Astrocyte of the spinal cord (primary cell): Measurements from ENCODE around the gene RGS12.

Experiments
- DNase-seq: peaks from one replicate; pipeline ENCODE4 v3.0.0; 2011; ENCODE audit warnings: low read depth, low spot score
- H3K4me3 ChIP-seq: 2 replicates; pipeline ENCODE4 v1.5.1; 2011; ENCODE audit warnings: low read depth, mild to moderate bottlenecking, low read length, moderate library complexity
- CTCF ChIP-seq: IDR thresholded peaks from 2 replicates; pipeline ENCODE4 v1.5.1; 2012; ENCODE audit warnings: low read depth, mild to moderate bottlenecking, low read length, inconsistent platforms
- in situ Hi-C: cut with HindIII; loops from 2 replicates; pipeline ENCODE4 v1.10.0; 2017; ENCODE audit warnings: low sequenced_read_pairs

The RGS12 gene

GRCh38 chr4:3307060-3307459, 14.2 kb downstream of the RGS12 start:
- DNase-seq = no peak
- in situ Hi-C loops = no loop called here
- H3K4me3 ChIP-seq = no peak overlapping the region
- no peak for TF ChIP-seq CTCF

DNA sequence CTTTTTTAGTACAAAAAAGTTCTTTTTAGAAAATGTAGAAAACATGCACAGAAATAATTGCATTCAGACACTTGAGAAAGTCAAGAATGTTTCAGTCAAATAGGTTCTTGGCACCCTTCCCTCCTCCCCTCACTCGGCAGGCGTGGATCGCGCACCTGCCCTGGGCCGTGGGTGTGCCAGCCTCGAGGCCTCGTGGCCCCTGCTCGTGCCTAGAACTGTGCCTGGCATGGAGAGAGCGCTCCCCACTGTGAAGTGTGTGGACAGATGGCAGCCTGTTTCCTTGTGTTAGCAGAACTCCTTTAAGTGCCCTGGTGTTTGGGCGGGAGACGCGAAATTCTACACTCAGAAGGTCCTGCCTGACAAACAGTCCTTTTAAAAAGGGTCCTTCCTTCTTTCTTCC, 14.7 kb downstream of the RGS12 start:
- no peak for DNase-seq
- no peak overlapping the region for H3K4me3 ChIP-seq
- TF ChIP-seq CTCF = no peak
- in situ Hi-C loops = no loop called here

GRCh38 chr4:3307891-3308575, 15.2 kb downstream of the RGS12 start:
- DNase-seq = no peak
- in situ Hi-C loops = no loop called here
- no peak for TF ChIP-seq CTCF
- no peak overlapping the region for H3K4me3 ChIP-seq

DNA sequence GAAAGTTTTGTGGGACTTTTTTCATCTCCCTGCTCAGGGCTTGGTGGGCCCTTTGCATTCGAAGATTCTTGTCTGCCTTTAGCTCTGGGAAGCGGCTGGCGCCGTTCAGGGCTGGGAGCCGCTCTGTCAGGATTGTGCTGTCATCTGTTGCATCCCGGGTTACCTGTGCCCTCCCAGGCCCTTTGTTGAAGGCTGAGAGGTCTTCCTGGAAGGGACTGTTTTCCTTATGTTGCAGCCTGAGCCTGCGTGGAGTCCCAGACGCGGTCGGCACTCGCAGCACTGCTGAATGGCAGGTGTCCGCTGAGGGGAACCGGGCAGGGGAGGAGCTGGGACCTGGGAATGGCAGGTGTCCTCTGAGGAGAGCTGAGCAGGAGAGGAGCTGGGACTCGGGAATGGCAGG, 15.9 kb downstream of the RGS12 start:
- H3K4me3 ChIP-seq = no peak overlapping the region
- TF ChIP-seq CTCF = no peak
- in situ Hi-C loops = no loop called here
- DNase-seq = no peak

DNA sequence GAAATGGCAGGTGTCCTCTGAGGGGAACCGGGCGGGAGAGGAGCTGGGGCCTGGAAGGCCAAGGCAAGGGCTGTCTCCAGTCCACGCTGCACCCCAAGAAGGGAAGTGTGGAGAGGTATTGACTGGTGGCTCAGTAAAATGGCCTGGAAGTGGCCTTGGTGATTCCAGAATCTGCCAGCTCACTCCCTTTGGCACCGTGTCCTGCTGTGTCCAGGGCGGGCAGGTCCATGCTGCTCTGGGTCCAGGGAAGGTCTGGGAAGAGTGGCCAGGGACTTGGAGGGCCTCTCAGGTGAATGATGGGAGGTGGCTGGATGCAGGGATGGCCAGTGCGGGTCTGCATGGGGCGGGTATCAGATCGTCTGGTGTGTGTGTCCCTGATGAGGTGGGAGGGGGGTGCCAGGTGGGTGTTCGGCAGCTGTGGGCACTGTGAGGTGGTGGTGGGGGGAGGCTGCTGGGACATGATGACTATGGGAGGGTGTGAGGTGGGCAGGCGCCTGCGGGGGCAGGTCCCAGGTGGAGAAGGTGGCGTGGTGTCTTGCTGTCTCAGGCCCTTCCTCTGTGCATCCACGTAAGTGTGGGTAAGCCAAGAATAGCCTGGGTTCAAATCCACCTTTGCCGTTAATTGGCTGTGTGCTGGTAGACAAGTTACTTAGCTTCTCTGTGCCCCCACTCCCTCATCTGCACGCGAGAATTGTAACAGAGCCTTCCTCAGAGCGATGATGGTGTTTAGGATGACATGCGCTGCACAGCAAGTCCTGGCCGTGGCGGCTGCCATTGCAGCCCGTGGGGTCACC, 17.7 kb downstream of the RGS12 start:
- H3K4me3 ChIP-seq = no peak overlapping the region
- DNase-seq = no peak
- no peak for TF ChIP-seq CTCF
- in situ Hi-C loops = no loop called here

- H3K4me3 ChIP-seq = no peak overlapping the region
- TF ChIP-seq CTCF = no peak
- in situ Hi-C loops = no loop called here
- no peak for DNase-seq
Measured at GRCh38 chr4:3311095-3311372, 18.2 kb downstream of the RGS12 start.
